ENCODE measurements around the gene PITX2.

PITX2 gene

GRCh38 chr4:110636171-110636679, 13.3 kb upstream of the PITX2 start:
- no peak for DNase-seq

- no peak for DNase-seq
These were observed 12.4 kb upstream of the PITX2 start for GRCh38 chr4:110635163-110635865.

- no peak for DNase-seq
These were observed 11.7 kb upstream of the PITX2 start for GRCh38 chr4:110634350-110635162.

GRCh38 chr4:110633358-110634341, 10.8 kb upstream of the PITX2 start:
- no peak for DNase-seq

- no peak for DNase-seq
These were observed 9.9 kb upstream of the PITX2 start for GRCh38 chr4:110632506-110633357.

- DNase-seq = peak; percentile 81
These were observed 9.0 kb upstream of the PITX2 start for GRCh38 chr4:110631584-110632505.

GRCh38 chr4:110630688-110631402, 8.0 kb upstream of the PITX2 start:
- no peak for DNase-seq

GRCh38 chr4:110629780-110630687, 7.2 kb upstream of the PITX2 start:
- no peak for DNase-seq

- DNase-seq = no peak
These were observed 6.4 kb upstream of the PITX2 start for GRCh38 chr4:110629214-110629754.

- DNase-seq = no peak
These were observed 5.9 kb upstream of the PITX2 start for GRCh38 chr4:110628663-110629213.

- no peak for DNase-seq
These were observed 5.2 kb upstream of the PITX2 start for GRCh38 chr4:110627977-110628662.

- DNase-seq = no peak
These were observed 3.8 kb upstream of the PITX2 start for GRCh38 chr4:110626532-110627153.

GRCh38 chr4:110625576-110626257, 2.8 kb upstream of the PITX2 start:
- no peak for DNase-seq

GRCh38 chr4:110624904-110625494, 2.1 kb upstream of the PITX2 start:
- DNase-seq = no peak

- no peak for DNase-seq
These were observed 1.5 kb upstream of the PITX2 start for GRCh38 chr4:110624398-110624780.

GRCh38 chr4:110623718-110624397, 981 bp upstream of the PITX2 start:
- DNase-seq = no peak

Data from midbrain (tissue), 1 donor.